Measurements from ENCODE around the gene MBD3.
"Not testable (repeated sequence)": the region's sequence is repeated elsewhere in the genome, so short reads cannot be mapped to it uniquely, and the experiment has no call there.

The MBD3 gene

DNA sequence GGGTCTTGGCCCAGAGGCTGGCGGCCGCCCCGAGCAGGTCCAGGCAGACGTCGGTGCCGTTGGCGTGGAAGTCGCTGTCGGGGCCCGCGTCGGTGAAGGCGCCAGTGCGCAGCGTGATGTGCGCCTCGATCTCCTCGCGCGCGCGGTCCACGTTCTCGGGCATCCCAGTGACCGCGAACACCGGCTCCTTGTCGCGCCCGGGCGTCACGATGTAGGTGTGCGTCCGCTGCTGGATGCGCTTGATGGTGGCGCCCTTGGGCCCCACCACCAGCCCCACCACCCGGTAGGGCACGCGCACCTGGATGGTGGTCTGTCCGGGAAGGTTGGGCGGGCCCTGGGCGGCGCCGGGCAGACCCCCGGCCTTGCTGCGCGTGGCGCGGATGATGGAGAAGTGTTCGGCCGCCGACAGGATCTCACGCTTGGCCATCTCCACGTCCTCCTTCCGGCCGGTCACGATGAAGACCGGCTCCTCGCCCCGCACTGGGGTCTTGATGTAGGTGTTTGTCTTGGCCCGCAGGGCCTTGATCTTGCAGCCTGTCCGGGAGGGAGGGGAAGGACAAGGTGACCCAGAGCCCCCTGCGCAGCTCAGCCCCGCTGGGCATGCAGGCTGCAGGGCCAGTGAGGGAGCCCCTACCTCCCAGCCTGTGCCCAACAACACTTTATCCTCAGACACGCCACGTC is 36.1 kb downstream of the MBD3 start:
- H3K36me3 ChIP-seq, result peaks cover 13 to 70% (median 55%) of the 10 kb centered on the region in 11 experiments
- TF ChIP-seq Cebpa-rat (IDR thresholded peaks at IDR 0.05), result no peak
- H3K27ac ChIP-seq, result no peak overlapping the region
- no peaks in the 10 kb centered on the region for H3K27me3 ChIP-seq
- H3K9me3 ChIP-seq (replicated peaks in 1 of 11), result no peaks in the 10 kb centered on the region
- H3K4me1 ChIP-seq, result peaks cover 16 to 25% (median 19%) of the 10 kb centered on the region in 10 experiments
- no peak overlapping the region for H3K4me2 ChIP-seq
- H4K20me1 ChIP-seq, result peaks cover 27 to 83% (median 72%) of the 10 kb centered on the region in 11 experiments; a peak in 21 of 22 replicates
- H3K4me3 ChIP-seq, result no peak overlapping the region
- no peak overlapping the region for H3K9ac ChIP-seq

DNA sequence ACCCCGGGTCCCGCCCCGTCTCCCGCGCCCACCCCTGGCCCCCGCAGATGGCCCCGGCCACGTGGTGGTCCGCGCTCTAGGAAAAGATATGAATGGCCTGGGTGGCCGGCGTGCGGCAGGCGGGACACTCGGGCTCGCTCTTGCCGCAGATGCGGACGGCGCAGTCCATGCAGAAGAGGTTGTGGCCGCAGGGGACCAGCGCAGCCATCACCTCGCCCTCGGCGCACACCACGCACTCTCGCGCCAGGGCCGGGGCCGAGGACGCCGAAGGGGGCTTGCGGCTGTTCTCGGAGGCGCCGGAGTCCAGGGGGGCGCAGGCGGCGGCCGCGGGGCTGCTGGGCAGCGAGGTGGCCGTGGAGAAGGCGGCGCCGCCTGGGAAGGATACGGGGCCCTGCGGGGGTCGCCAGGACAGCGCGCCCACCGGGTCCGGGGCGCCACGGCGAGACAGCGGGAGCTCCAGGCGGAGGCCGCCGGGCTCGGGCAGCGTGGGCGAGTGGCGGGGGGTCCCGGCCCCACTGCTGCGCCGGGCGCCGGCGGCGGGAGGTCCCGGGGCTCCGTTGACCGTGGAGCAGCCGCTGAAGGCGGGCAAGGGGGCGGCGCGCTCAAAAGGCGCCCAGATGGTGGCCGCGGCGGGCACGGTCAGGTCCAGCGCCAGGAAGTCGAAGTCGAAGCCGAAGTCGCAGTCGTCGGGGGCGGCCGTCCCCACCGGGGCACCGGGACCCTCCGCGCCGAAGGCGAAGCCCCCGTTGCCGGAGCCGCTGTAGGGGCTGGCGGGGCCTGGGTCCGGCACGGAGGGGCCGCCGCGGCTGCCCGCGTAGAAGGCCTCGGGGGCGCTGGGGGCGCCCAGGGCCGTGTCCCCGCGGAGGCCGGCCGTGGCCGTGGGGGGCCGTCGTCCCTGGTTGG is 36.9 kb downstream of the MBD3 start:
- H3K36me3 ChIP-seq, result peaks cover 13 to 64% (median 47%) of the 10 kb centered on the region in 11 experiments

DNA sequence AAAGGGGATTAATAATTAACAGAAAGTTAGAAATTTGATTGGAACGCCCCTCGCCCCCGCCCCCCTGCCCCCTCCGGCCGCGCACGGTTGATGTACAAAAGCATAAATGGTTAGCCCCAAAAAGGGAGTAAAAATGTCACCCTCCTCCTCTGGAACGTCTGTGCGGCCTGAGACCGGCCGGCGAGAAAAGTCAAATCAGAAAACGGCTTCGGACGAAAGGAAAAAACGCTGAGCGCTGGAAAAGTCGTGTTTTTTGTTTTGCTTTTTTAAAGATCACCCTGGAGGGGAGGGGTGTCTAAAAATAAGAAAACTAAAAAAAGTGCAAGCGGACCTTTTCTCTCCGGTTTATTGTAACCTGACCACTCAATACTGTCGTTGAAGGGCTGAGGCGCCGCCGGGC is 37.7 kb downstream of the MBD3 start:
- Histone ChIP-seq H3K4me2 (no peak overlapping the region), H4K20me1 (peaks cover 11 to 67% (median 57%) of the 10 kb centered on the region in 11 experiments; a peak in 21 of 22 replicates), H3K9ac (no peak overlapping the region), H3K27me3 (no peaks in the 10 kb centered on the region), H3K27ac (no peak overlapping the region), H3K4me3 (no peak overlapping the region), H3K4me1 (peaks cover 2 to 10% (median 3%) of the 10 kb centered on the region in 10 experiments; a peak in 18 of 20 replicates), H3K9me3 (replicated peaks in 1 of 11) (peaks cover 0 to 9% (median 0%) of the 10 kb centered on the region in 11 experiments; a peak in 4 of 22 replicates), H3K36me3 (peaks cover 13 to 57% (median 40%) of the 10 kb centered on the region in 11 experiments)
- no peak for TF ChIP-seq Cebpa-rat (IDR thresholded peaks at IDR 0.05)

More for the DNA sequence above, 36.9 kb downstream of the MBD3 start:
- Histone ChIP-seq H3K27ac (no peak overlapping the region), H3K9me3 (replicated peaks in 1 of 11) (peaks cover 0 to 5% (median 0%) of the 10 kb centered on the region in 11 experiments; a peak in 4 of 22 replicates), H3K4me1 (peaks cover 9 to 17% (median 11%) of the 10 kb centered on the region in 10 experiments), H3K9ac (no peak overlapping the region), H3K4me3 (no peak overlapping the region), H3K4me2 (no peak overlapping the region), H4K20me1 (peaks cover 19 to 75% (median 64%) of the 10 kb centered on the region in 11 experiments; a peak in 21 of 22 replicates), H3K27me3 (no peaks in the 10 kb centered on the region)
- TF ChIP-seq Cebpa-rat (IDR thresholded peaks at IDR 0.05), result no peak

DNA sequence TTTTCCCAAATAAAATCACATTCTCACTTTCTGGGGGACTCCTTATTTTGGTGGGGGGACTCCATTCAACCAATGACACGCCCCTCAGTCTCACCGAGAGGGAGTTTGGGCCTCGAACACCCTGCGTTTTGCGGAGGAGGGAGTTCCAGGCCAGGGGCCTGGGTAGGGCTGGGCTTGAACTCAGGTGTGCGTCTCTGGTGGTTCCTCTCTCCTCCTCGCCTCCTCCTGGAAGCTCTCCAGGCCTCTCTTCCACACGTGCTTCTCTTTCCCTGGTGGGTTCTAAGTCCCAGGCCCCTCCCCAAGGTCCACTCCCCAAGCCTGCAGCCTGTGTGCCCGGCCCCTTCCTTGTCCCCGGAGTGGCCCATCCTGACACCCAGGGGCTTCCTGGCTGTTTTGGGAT is 39.2 kb downstream of the MBD3 start:
- no peak overlapping the region for H3K27ac ChIP-seq

DNA sequence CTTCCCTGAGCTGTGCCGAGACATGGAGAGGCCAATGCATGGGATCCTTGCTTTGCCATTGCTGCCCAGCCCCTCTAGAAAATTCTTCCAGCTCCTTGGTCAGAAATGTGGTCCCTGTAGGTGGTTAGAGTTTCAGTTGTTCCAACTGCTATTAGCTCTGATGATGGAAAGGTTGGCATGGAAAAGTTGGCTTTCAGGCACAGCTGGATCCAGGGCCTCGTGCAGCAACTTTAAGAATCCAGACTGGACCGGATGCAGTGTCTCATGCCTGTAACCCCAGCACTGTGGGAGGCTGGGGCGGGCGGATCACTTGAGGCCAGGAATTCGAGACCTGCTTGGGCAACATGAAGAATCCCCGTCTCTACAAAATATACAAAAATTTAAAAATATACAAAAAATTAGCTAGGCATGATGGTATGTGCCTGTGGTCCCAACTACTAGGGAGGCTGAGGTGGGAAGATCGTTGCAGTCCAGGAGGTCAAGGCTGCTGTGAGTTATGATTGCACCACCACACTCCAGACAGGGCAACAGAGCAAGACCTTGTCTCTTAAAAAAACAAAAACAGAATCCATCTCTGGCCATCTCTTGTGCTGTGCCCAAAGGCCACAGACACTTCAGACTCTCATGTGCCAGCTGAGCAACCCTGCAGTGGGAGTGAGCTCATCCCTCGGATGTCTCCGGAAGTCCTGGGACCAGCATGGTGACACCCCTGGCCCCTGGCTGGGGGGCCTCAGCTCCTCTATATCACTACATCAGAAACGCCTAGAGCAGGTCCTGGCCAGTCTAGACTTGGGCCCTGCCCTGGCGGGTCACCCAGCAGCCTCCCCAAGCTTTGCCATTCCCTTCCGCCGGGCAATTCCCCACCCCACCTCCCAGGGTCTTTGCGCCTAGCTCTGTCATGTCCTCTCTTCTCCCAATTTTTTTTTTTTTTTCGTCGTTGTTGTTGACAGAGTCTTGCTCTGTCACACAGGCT is 41.3 kb downstream of the MBD3 start:
- Histone ChIP-seq H3K4me1 (peaks cover 0 to 4% (median 3%) of the 10 kb centered on the region in 10 experiments; a peak in 9 of 20 replicates), H3K36me3 (peaks cover 9 to 26% (median 16%) of the 10 kb centered on the region in 11 experiments), H3K9ac (no peak overlapping the region), H3K27me3 (no peaks in the 10 kb centered on the region), H3K4me3 (no peak overlapping the region), H3K27ac (no peak overlapping the region), H4K20me1 (peaks cover 0 to 31% (median 20%) of the 10 kb centered on the region in 11 experiments; a peak in 16 of 22 replicates), H3K4me2 (no peak overlapping the region), H3K9me3 (replicated peaks in 1 of 11) (peaks cover 0 to 9% (median 0%) of the 10 kb centered on the region in 11 experiments; a peak in 4 of 22 replicates)
- TF ChIP-seq Cebpa-rat (IDR thresholded peaks at IDR 0.05), result no peak

More for the DNA sequence above, 39.2 kb downstream of the MBD3 start:
- Histone ChIP-seq H3K36me3 (peaks cover 13 to 44% (median 35%) of the 10 kb centered on the region in 11 experiments), H3K4me2 (no peak overlapping the region), H3K9ac (no peak overlapping the region), H3K4me3 (no peak overlapping the region), H3K4me1 (no peaks in the 10 kb centered on the region), H3K27me3 (no peaks in the 10 kb centered on the region), H4K20me1 (peaks cover under 1 to 52% (median 41%) of the 10 kb centered on the region in 11 experiments; a peak in 19 of 22 replicates), H3K9me3 (replicated peaks in 1 of 11) (peaks cover 0 to 9% (median 0%) of the 10 kb centered on the region in 11 experiments; a peak in 4 of 22 replicates)
- TF ChIP-seq Cebpa-rat (IDR thresholded peaks at IDR 0.05), result no peak

DNA sequence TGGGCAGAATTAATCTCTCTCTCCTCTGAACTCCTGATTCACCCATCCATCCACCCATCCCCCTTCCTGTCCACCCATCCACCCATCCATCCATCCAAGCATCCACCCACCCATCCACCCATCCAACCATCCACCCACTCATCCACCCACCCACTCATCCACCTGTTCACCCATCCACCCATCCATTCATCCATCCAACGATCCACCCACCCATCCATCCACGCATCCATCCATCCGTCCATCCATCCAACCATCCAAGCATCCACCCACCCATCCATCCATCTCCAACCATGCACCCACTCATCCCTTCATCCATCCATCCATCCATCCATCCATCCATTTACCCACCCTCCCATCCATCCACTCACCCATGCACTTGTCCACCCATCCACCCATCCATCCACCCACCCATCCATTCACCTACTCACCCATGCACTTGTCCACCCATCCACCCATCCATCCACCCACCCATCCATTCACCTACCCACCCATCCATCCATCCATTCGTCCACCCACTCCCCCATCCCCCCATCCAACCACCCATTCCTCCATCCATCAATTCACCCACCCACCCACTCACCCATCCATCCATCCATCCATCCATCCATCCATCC is 43.2 kb downstream of the MBD3 start:
- TF ChIP-seq Cebpa-rat (IDR thresholded peaks at IDR 0.05), result no peak

DNA sequence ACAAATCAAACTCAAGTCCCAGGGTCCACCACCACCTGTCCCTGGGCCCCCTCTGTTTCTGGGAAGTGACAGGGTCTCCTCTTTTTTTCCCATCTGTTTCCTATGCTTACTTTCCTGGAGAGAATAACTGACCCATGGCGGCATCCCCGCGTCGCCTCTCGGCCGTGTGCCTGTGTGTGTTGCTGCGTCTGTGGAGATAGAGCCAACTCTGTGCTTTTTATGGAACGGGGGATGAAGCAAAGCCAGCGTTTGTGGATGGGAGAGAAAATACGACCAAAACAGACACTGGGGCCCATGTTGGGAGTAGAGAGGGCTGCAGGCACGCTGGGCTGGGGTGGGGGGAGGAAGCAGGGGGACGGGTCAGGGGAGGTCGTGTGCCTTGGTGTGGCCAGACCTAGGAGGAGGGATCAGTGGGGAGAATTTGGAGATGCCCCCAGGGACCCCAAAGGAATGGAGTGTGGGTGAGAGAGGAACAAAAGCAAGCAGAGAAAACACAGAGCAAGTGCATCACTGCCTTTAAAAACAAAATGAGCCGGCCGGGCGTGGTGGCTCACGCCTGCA is 52.2 kb downstream of the MBD3 start:
- H3K27ac ChIP-seq, result no peak overlapping the region
- H3K4me2 ChIP-seq, result peak overlapping the region in 5 of 11 experiments; percentile 8 to 25 (median 18); a peak in 5 of 22 replicates
- H3K9ac ChIP-seq, result no peak overlapping the region
- peaks cover 0 to under 1% (median 0%) of the 10 kb centered on the region in 11 experiments; a peak in 2 of 22 replicates for H3K27me3 ChIP-seq
- peaks cover 6 to 31% (median 14%) of the 10 kb centered on the region in 10 experiments; a peak in 17 of 20 replicates for H3K4me1 ChIP-seq
- no peaks in the 10 kb centered on the region for H4K20me1 ChIP-seq
- peaks cover 0 to 6% (median 0%) of the 10 kb centered on the region in 11 experiments; a peak in 4 of 22 replicates for H3K9me3 ChIP-seq (replicated peaks in 1 of 11)
- no peaks in the 10 kb centered on the region for H3K36me3 ChIP-seq
- TF ChIP-seq Cebpa-rat (IDR thresholded peaks at IDR 0.05), result no peak
- H3K4me3 ChIP-seq, result no peak overlapping the region

More for the DNA sequence above, 43.2 kb downstream of the MBD3 start:
- peaks cover 0 to 5% (median 0%) of the 10 kb centered on the region in 11 experiments; a peak in 3 of 22 replicates for H3K27me3 ChIP-seq
- H3K4me3 ChIP-seq, result no peak overlapping the region
- no peak overlapping the region for H3K9ac ChIP-seq
- H3K9me3 ChIP-seq (replicated peaks in 1 of 11), result peaks cover 0 to 9% (median 0%) of the 10 kb centered on the region in 11 experiments; a peak in 4 of 22 replicates
- peaks cover 0 to 8% (median 4%) of the 10 kb centered on the region in 10 experiments; a peak in 9 of 20 replicates for H3K4me1 ChIP-seq
- H3K36me3 ChIP-seq, result peaks cover 0 to 15% (median 5%) of the 10 kb centered on the region in 11 experiments; a peak in 17 of 22 replicates
- no peak overlapping the region for H3K27ac ChIP-seq
- peaks cover 0 to 21% (median 9%) of the 10 kb centered on the region in 11 experiments; a peak in 14 of 22 replicates for H4K20me1 ChIP-seq
- no peak overlapping the region for H3K4me2 ChIP-seq

DNA sequence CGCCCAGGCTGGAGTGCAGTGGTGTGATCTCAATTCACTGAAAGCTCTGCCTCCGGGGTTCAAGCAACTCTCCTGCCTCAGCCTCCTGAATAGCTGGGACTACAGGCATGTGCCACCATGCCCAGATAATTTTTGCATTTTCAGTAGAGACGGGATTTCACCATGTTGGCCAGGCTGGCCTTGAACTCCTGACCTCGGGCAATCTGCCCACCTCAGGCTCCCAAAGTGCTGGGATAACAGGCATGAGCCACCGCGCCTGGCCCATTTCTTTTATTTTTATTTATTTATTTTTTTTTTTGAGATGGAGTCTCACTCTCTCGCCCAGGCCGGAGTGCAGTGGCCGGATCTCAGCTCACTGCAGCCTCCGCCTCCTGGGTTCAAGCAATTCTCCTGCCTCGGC is 52.9 kb downstream of the MBD3 start:
- Histone ChIP-seq H3K9me3 (replicated peaks in 1 of 11) (peaks cover 0 to 10% (median 0%) of the 10 kb centered on the region in 11 experiments; a peak in 4 of 22 replicates), H3K4me1 (peaks cover 6 to 31% (median 14%) of the 10 kb centered on the region in 10 experiments; a peak in 17 of 20 replicates)
- H3K4me3 ChIP-seq, H4K20me1 ChIP-seq, H3K27me3 ChIP-seq, H3K9ac ChIP-seq, H3K27ac ChIP-seq, H3K4me2 ChIP-seq, H3K36me3 ChIP-seq: not testable (repeated sequence)
